Heart right ventricle (tissue), 16 donors: ENCODE data around the gene MID1. TPM values are rescaled to one million over a fixed set of nuclear protein-coding genes. Genes with fewer than 3 reads are reported as not detected.

ENCODE experiments used
- ATAC-seq, 8 donors: fragments of 200-7000 bp; cut with Tn5 transposase; one replicate each; pipeline ENCODE4 v1.9.1; 2020; ENCODE audit warnings: mild to moderate bottlenecking in 8 of 8, moderate library complexity in 8 of 8, moderate number of reproducible peaks in 1 of 8
- DNase-seq, 2 donors: peaks; one replicate each; pipeline ENCODE4 v3.0.0-alpha.2; 2020
- H3K27ac ChIP-seq, 10 donors: fragments of 200-600 bp; sonication (generic) in 2 of 10; one replicate each; pipeline versions ENCODE4 v1.5.0 to v1.8.0; 2020 to 2022; ENCODE audit warnings: mild to moderate bottlenecking in 3 of 10
- H3K27me3 ChIP-seq, 7 donors: fragments of 200-600 bp; one replicate each; pipeline ENCODE4 v1.8.0; 2021 to 2022; ENCODE audit warnings: mild to moderate bottlenecking in 2 of 7
- H3K36me3 ChIP-seq, 9 donors: fragments of 200-600 bp; sonication (generic) in 1 of 9; one replicate each; pipeline versions ENCODE4 v1.5.0 to v1.8.0; 2020 to 2022; ENCODE audit warnings: mild to moderate bottlenecking in 2 of 9
- H3K4me1 ChIP-seq, 9 donors: fragments of 200-600 bp; sonication (generic) in 1 of 9; one replicate each; pipeline versions ENCODE4 v1.5.0 to v1.8.0; 2020 to 2022; ENCODE audit warnings: mild to moderate bottlenecking in 4 of 9
- H3K4me3 ChIP-seq, 10 donors: fragments of 200-600 bp; sonication (generic) in 2 of 10; one replicate each; pipeline versions ENCODE4 v1.5.0 to v1.8.0; 2020 to 2022; ENCODE audit warnings: mild to moderate bottlenecking in 7 of 10, moderate library complexity in 2 of 10
- H3K9me3 ChIP-seq, 11 donors: fragments of 200-600 bp in 10 of 11; sonication (generic) in 2 of 11; one replicate each; pipeline versions ENCODE4 v1.5.0 to v1.8.0; 2013 to 2022; ENCODE audit warnings: mild to moderate bottlenecking in 2 of 11, control low read depth in 1 of 11, moderate library complexity in 1 of 11
- CTCF ChIP-seq, 9 donors: fragments of 200-600 bp; sonication (generic) in 2 of 9; IDR thresholded peaks; one replicate each; pipeline versions ENCODE4 v1.5.0 to v1.8.0; 2021 to 2022; ENCODE audit warnings: antibody characterized with exemption in 9 of 9, mild to moderate bottlenecking in 5 of 9, moderate library complexity in 1 of 9
- WGBS, 2 donors: extraction: QIAGEN DNeasy Blood & Tissue Kit; methylation state at CpG; one replicate each; pipeline ENCODE4 v1.1.7; 2013; ENCODE audit warnings: inconsistent platforms in 1 of 2; 5-methylcytosine and 5-hydroxymethylcytosine counted together
- intact Hi-C, 10 donors: fragments of 100-400 bp; cut with DNase I; formaldehyde crosslinking; loops; one replicate each; pipeline versions ENCODE4 v1.11.1 to v1.14.2; 2022
- polyA plus RNA-seq, 2 donors: library from polyadenylated mRNA; stranded (reverse); fragments of 200-250 nt; gene quantifications; one replicate each; pipeline ENCODE4 v1.2.3, GENCODE V29; 2013
- total RNA-seq, 10 donors: library from RNA; stranded (reverse); fragmentation: NEBNext Ultra II Directional in 3 of 10; extraction: Animal tissue kit (Norgen Biotek cat#: 25700) in 3 of 10; gene quantifications; one replicate each; pipeline versions ENCODE4 v1.2.1 to v1.2.4, GENCODE V29; 2021 to 2023
- donor health status: Arrhythmogenic right ventricular cardiomyopathy.
- donor health status: ischemic (EF 13 %, LVEDD 7.1; RV severe dilation, severe dysfunction).
- donor health status: healthy with polysubstance abuse.
- donor health status: DM: no; HTN: yes; CAD: no.
- donor health status: DM: no; HTN: no; CAD: no.
- donor health status: ischemic (EF 25% LVEDD 6.9; RV normal size, moderate dysfunction).
- donor health status: ischemic (EF 25% LVEDD 5.7; RV mildly dilated, moderate dysfunction).
- donor health status: healthy.
- donor health status: DM: yes; HTN: yes; CAD: no.
- donor health status: Ischemic cardiomyopathy.
- donor health status: ischemic (EF 35%, LVEDD 5.7; RV mildly dilated, moderate dysfunction).
- donor health status: nonischemic (EF 11% LVEDD 7.7; RV severe dilation, severe dysfunction).
- donor health status: DM: yes; HTN: yes; CAD: no.
- donor health status: PGD.
- donor health status: ischemic (EF 29% LVEDD 5.4; RV normal size, mild dysfunction).
- donor health status: nonischemic (EF 23%, LVEDD 6.1; RV moderate dilation, normal function).

The MID1 gene
- total and polyA plus RNA-seq, 12 donors: 1.4 to 22.6 (median 7.2) TPM

- Histone ChIP-seq H3K27ac (peak overlapping the region in 1 of 10 donors; percentile 79), H3K27me3 (no peaks in the 10 kb centered on the region), H3K4me1 (peaks cover 0 to 46% (median 5%) of the 10 kb centered on the region in 9 donors), H3K9me3 (peaks cover 0 to 8% (median 0%) of the 10 kb centered on the region in 11 donors), H3K4me3 (no peak overlapping the region), H3K36me3 (no peaks in the 10 kb centered on the region)
- WGBS, 2 donors: 50 to 65% methylated on average over 4 of the region's 4 CpGs
- peak in 1 of 8 donors; percentile 47 for ATAC-seq
- DNase-seq: no peak
- no peak for TF ChIP-seq CTCF (IDR thresholded peaks at IDR 0.05)
- intact Hi-C loops: loop anchor here in 2 of 10 donors (5.0 to 10.0 kb wide), 2 partner anchors 87 to 90 kb away; no protein-coding TSS in a partner anchor
Measured at GRCh38 chrX:10574663-10575062, 45.7 kb downstream of the MID1 start.

- H3K4me3 ChIP-seq: no peak overlapping the region
- no peak for DNase-seq
- no peak overlapping the region for H3K27ac ChIP-seq
- WGBS, 2 donors: 71 to 79% methylated on average over 1 of the region's 1 CpG
- H3K4me1 ChIP-seq: peaks cover 0 to 33% (median 0%) of the 10 kb centered on the region in 9 donors
- peaks cover 0 to 11% (median 0%) of the 10 kb centered on the region in 9 donors for H3K36me3 ChIP-seq
- ATAC-seq: no peak
- H3K27me3 ChIP-seq: no peaks in the 10 kb centered on the region
- H3K9me3 ChIP-seq: peaks cover 0 to 8% (median 0%) of the 10 kb centered on the region in 11 donors
- TF ChIP-seq CTCF (IDR thresholded peaks at IDR 0.05): no peak
- intact Hi-C loops: loop anchor here in 1 of 10 donors (10.0 kb wide), 1 partner anchor 86 kb away; no protein-coding TSS in a partner anchor
Measured at GRCh38 chrX:10571260-10571659, 49.1 kb downstream of the MID1 start.

- DNase-seq: no peak
- Histone ChIP-seq H3K9me3 (peaks cover 0 to 8% (median 0%) of the 10 kb centered on the region in 11 donors), H3K4me3 (no peak overlapping the region), H3K4me1 (peaks cover 0 to 29% (median 0%) of the 10 kb centered on the region in 9 donors), H3K36me3 (peaks cover 0 to 12% (median 0%) of the 10 kb centered on the region in 9 donors), H3K27me3 (no peaks in the 10 kb centered on the region), H3K27ac (peak overlapping the region in 2 of 10 donors; percentile 19 to 48)
- WGBS, 2 donors: 100% methylated on average over 1 of the region's 1 CpG
- intact Hi-C loops: loop anchor here in 1 of 10 donors (10.0 kb wide), 1 partner anchor 86 kb away; no protein-coding TSS in a partner anchor
- peak in 1 of 8 donors; percentile 27 for ATAC-seq
- TF ChIP-seq CTCF (IDR thresholded peaks at IDR 0.05): no peak
Measured at GRCh38 chrX:10570601-10571000, 49.8 kb downstream of the MID1 start.

GRCh38 chrX:10569946-10570345 is 50.4 kb downstream of the MID1 start:
- peaks cover 0 to 26% (median 0%) of the 10 kb centered on the region in 9 donors for H3K4me1 ChIP-seq
- TF ChIP-seq CTCF (IDR thresholded peaks at IDR 0.05): no peak
- intact Hi-C loops: loop anchor here in 1 of 10 donors (10.0 kb wide), 1 partner anchor 85 kb away; no protein-coding TSS in a partner anchor
- peak in 1 of 2 donors; percentile 9 for DNase-seq
- WGBS, 2 donors: 68 to 70% methylated on average over 4 of the region's 4 CpGs
- peaks cover 0 to 8% (median 0%) of the 10 kb centered on the region in 11 donors for H3K9me3 ChIP-seq
- H3K27me3 ChIP-seq: no peaks in the 10 kb centered on the region
- peak overlapping the region in 4 of 10 donors; percentile 16 to 62 (median 35) for H3K27ac ChIP-seq
- H3K36me3 ChIP-seq: peaks cover 0 to 12% (median 0%) of the 10 kb centered on the region in 9 donors
- no peak overlapping the region for H3K4me3 ChIP-seq
- peak in 6 of 8 donors; percentile 46 to 81 (median 56) for ATAC-seq
